Adipocyte (in vitro differentiated cells): ENCODE data around the gene MSH3.
"Not testable (repeated sequence)": the region's sequence is repeated elsewhere in the genome, so short reads cannot be mapped to it uniquely, and the experiment has no call there.

Source experiments
- DNase-seq: peaks from one replicate; pipeline ENCODE4 v3.0.0-alpha.2; 2015; ENCODE audit warnings: low read depth
- H3K27me3 ChIP-seq: replicated peaks from 2 replicates; pipeline ENCODE4 v1.7.0; 2013; ENCODE audit warnings: mild to moderate bottlenecking, low read length, moderate library complexity; ENCODE audit not compliant: control insufficient read depth, insufficient read depth
- H3K36me3 ChIP-seq: 2 replicates; pipeline ENCODE4 v1.7.0; 2013; ENCODE audit warnings: low read length, mild to moderate bottlenecking, moderate library complexity; ENCODE audit not compliant: control insufficient read depth, insufficient read depth, severe bottlenecking
- H3K4me1 ChIP-seq: 2 replicates; pipeline ENCODE4 v1.7.0; 2013; ENCODE audit warnings: mild to moderate bottlenecking, low read length, moderate library complexity; ENCODE audit not compliant: control insufficient read depth, insufficient read depth
- H3K4me3 ChIP-seq: 2 replicates; pipeline ENCODE4 v1.7.0; 2013; ENCODE audit warnings: mild to moderate bottlenecking, low read length, moderate library complexity
- H3K9ac ChIP-seq: 2 replicates; pipeline ENCODE4 v1.7.0; 2013; ENCODE audit warnings: mild to moderate bottlenecking, low read length, moderate library complexity
- H3K9me3 ChIP-seq: 2 replicates; pipeline ENCODE4 v1.7.0; 2013; ENCODE audit warnings: mild to moderate bottlenecking, low read length, moderate library complexity; ENCODE audit not compliant: control insufficient read depth

Gene MSH3

GRCh38 chr5:80739057-80739456 lies 84.6 kb downstream of the MSH3 start:
- H3K9ac ChIP-seq = no peak overlapping the region
- no peaks in the 10 kb centered on the region for H3K4me1 ChIP-seq
- DNase-seq = no peak
- no peaks in the 10 kb centered on the region for H3K27me3 ChIP-seq
- H3K9me3 ChIP-seq = no peaks in the 10 kb centered on the region
- no peak overlapping the region for H3K4me3 ChIP-seq
- H3K36me3 ChIP-seq = peaks cover 32% of the 10 kb centered on the region

- Histone ChIP-seq H3K36me3 (peaks cover 37% of the 10 kb centered on the region), H3K4me3 (no peak overlapping the region), H3K27me3 (no peaks in the 10 kb centered on the region), H3K4me1 (no peaks in the 10 kb centered on the region), H3K9ac (no peak overlapping the region), H3K9me3 (no peaks in the 10 kb centered on the region)
- no peak for DNase-seq
Observed at GRCh38 chr5:80739496-80739895, 85.0 kb downstream of the MSH3 start.

GRCh38 chr5:80739898-80740297 lies 85.4 kb downstream of the MSH3 start:
- DNase-seq = no peak
- peaks cover 41% of the 10 kb centered on the region for H3K36me3 ChIP-seq
- no peak overlapping the region for H3K4me3 ChIP-seq
- H3K4me1 ChIP-seq = no peaks in the 10 kb centered on the region
- H3K9me3 ChIP-seq = no peaks in the 10 kb centered on the region
- no peaks in the 10 kb centered on the region for H3K27me3 ChIP-seq
- H3K9ac ChIP-seq = no peak overlapping the region

GRCh38 chr5:80740488-80740887 lies 86.0 kb downstream of the MSH3 start:
- not testable (repeated sequence) for DNase-seq, H3K27me3 ChIP-seq, H3K9ac ChIP-seq, H3K4me1 ChIP-seq, H3K4me3 ChIP-seq, H3K9me3 ChIP-seq
- H3K36me3 ChIP-seq = peaks cover 47% of the 10 kb centered on the region

- no peak overlapping the region for H3K9ac ChIP-seq
- DNase-seq = no peak
- no peaks in the 10 kb centered on the region for H3K27me3 ChIP-seq
- no peak overlapping the region for H3K4me3 ChIP-seq
- H3K36me3 ChIP-seq = peaks cover 52% of the 10 kb centered on the region
- peaks cover 4% of the 10 kb centered on the region for H3K4me1 ChIP-seq
- no peaks in the 10 kb centered on the region for H3K9me3 ChIP-seq
Observed at GRCh38 chr5:80740999-80741398, 86.5 kb downstream of the MSH3 start.

- Histone ChIP-seq H3K4me3 (no peak overlapping the region), H3K9me3 (no peaks in the 10 kb centered on the region), H3K36me3 (peaks cover 54% of the 10 kb centered on the region), H3K27me3 (no peaks in the 10 kb centered on the region), H3K4me1 (peaks cover 4% of the 10 kb centered on the region), H3K9ac (no peak overlapping the region)
- no peak for DNase-seq
Observed at GRCh38 chr5:80744149-80744548, 89.7 kb downstream of the MSH3 start.

- Histone ChIP-seq H3K9me3 (no peaks in the 10 kb centered on the region), H3K9ac (no peak overlapping the region), H3K4me1 (peaks cover 4% of the 10 kb centered on the region), H3K27me3 (no peaks in the 10 kb centered on the region), H3K4me3 (no peak overlapping the region), H3K36me3 (peaks cover 59% of the 10 kb centered on the region)
- no peak for DNase-seq
Observed at GRCh38 chr5:80745490-80745889, 91.0 kb downstream of the MSH3 start.

- Histone ChIP-seq H3K27me3 (no peaks in the 10 kb centered on the region), H3K4me3 (no peak overlapping the region), H3K36me3 (peaks cover 48% of the 10 kb centered on the region), H3K9me3 (no peaks in the 10 kb centered on the region), H3K9ac (no peak overlapping the region), H3K4me1 (peaks cover 4% of the 10 kb centered on the region)
- DNase-seq = no peak
Observed at GRCh38 chr5:80747922-80748321, 93.5 kb downstream of the MSH3 start.

GRCh38 chr5:80752427-80752826 lies 98.0 kb downstream of the MSH3 start:
- Histone ChIP-seq H3K36me3 (peaks cover 18% of the 10 kb centered on the region), H3K4me3 (no peak overlapping the region), H3K27me3 (no peaks in the 10 kb centered on the region), H3K9me3 (no peaks in the 10 kb centered on the region), H3K4me1 (no peaks in the 10 kb centered on the region), H3K9ac (no peak overlapping the region)
- no peak for DNase-seq

GRCh38 chr5:80753712-80754111 lies 99.3 kb downstream of the MSH3 start:
- Histone ChIP-seq H3K36me3 (peaks cover 20% of the 10 kb centered on the region), H3K4me1 (no peaks in the 10 kb centered on the region), H3K27me3 (no peaks in the 10 kb centered on the region), H3K9ac (no peak overlapping the region), H3K4me3 (no peak overlapping the region), H3K9me3 (no peaks in the 10 kb centered on the region)
- DNase-seq = no peak

- no peaks in the 10 kb centered on the region for H3K9me3 ChIP-seq
- no peaks in the 10 kb centered on the region for H3K4me1 ChIP-seq
- no peak overlapping the region for H3K4me3 ChIP-seq
- H3K27me3 ChIP-seq = no peaks in the 10 kb centered on the region
- H3K36me3 ChIP-seq = peaks cover 16% of the 10 kb centered on the region
- no peak overlapping the region for H3K9ac ChIP-seq
- no peak for DNase-seq
Observed at GRCh38 chr5:80754900-80755299, 100.4 kb downstream of the MSH3 start.

- no peak for DNase-seq
- no peak overlapping the region for H3K4me3 ChIP-seq
Observed at GRCh38 chr5:80755626-80756025, 101.2 kb downstream of the MSH3 start.

More at GRCh38 chr5:80755626-80756025, 101.2 kb downstream of the MSH3 start:
- H3K9me3 ChIP-seq = no peaks in the 10 kb centered on the region
- no peaks in the 10 kb centered on the region for H3K27me3 ChIP-seq
- no peaks in the 10 kb centered on the region for H3K4me1 ChIP-seq
- peaks cover 16% of the 10 kb centered on the region for H3K36me3 ChIP-seq
- H3K9ac ChIP-seq = no peak overlapping the region
